Amygdala (tissue), 56 donors: Measurements from ENCODE around the gene CREBRF.
"Not testable (repeated sequence)": the region's sequence is repeated elsewhere in the genome, so short reads cannot be mapped to it uniquely, and the experiment has no call there.

Source experiments
- DNase-seq, 56 donors: peaks; one replicate each; lab custom pipeline; 2025; lab: John Stamatoyannopoulos, UW

CREBRF gene

DNA sequence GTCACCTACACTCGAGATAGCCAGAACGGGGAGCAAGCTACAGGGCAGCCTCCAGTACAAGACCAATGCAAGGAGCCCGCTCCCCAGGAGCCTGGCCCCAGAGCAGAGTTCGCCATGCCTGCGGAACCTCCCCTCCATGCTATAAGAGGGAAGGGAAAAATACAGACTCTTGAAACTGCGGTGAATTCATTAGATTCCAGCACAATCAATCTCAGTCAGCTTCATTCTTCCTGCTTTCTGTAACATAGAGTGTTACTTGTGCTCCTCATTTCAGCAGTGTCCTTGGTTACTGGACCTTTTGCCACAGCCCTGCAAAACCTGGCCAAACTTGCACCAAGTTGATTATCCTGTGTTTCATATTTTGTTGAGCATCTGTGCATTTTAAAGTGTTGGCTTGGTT is 22.2 kb upstream of the CREBRF start:
- DNase-seq: no peak

DNA sequence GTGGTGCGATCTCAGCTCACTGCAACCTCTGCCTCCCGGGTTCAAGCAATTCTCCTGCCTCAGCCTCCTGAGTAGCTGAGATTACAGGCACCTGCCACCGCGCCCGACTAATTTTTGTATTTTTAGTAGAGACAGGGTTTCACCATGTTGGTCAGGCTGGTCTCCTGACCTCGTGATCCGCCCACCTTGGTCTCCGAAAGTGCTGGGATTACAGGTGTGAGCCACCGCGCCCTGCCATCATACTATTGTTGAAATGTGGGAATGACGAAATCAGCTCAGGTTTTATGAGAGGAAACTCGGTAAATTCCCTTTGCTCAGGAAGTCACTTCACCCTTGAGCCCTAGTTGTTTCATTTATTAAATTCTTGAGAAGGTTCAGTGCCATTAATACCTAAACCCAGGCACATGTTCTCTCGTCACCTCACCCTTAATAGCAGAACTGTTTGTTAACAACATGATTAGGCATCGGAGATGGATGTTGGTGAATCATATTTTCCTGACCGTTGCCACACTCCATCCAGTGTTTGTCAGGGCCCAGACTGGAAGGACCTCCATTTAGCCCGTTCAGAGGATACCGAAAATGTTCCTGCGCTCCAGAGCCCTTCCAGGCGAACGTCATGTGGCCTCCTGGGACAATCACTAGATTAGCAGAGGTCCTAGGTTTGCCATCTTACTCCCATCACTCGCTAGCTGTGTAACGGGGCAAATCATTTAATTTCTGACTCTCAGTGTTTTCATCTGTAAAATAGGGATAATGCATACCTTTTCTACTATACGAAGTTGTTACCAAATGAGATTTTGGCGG is 20.0 kb upstream of the CREBRF start:
- no peak for DNase-seq

DNA sequence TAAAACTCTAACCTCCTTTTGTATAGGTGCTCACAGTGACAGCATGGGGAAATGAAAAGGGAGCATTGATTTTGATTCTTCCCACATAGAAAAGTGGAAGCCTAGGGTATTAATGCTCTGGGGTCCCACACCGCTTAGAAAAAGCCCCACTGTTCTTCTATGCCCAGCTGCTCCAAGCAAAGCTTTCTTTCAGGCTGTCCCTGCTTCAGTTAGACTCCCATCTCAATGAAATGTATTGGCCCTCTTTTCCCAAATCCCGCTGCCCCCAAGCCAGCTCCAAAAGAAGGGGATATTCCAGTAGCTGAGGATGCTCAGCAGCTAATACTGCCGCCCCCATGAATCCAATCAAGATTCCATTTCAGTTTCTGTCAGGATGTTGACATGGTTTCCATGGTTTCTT is 17.0 kb upstream of the CREBRF start:
- peak in 1 of 56 donors; percentile 9 for DNase-seq

DNA sequence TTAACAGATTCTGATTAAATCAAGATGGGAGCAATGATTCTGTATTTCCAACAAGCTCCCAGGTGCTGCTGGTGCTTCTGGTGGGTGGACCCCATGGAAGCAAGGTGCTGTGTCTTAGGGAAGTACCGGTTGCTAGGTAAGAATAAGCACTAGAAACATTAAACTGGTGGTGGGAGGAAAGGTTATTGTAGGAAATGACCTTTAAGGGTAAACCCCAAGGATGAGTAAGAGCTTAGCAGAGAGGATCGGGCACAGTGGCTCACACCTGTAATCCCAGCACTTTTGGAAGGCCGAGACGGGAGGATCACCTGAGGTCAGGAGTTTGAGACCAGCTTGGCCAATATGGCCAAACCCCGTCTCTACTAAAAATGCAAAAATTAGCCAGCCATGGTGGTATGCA is 16.2 kb upstream of the CREBRF start:
- DNase-seq: no peak

DNA sequence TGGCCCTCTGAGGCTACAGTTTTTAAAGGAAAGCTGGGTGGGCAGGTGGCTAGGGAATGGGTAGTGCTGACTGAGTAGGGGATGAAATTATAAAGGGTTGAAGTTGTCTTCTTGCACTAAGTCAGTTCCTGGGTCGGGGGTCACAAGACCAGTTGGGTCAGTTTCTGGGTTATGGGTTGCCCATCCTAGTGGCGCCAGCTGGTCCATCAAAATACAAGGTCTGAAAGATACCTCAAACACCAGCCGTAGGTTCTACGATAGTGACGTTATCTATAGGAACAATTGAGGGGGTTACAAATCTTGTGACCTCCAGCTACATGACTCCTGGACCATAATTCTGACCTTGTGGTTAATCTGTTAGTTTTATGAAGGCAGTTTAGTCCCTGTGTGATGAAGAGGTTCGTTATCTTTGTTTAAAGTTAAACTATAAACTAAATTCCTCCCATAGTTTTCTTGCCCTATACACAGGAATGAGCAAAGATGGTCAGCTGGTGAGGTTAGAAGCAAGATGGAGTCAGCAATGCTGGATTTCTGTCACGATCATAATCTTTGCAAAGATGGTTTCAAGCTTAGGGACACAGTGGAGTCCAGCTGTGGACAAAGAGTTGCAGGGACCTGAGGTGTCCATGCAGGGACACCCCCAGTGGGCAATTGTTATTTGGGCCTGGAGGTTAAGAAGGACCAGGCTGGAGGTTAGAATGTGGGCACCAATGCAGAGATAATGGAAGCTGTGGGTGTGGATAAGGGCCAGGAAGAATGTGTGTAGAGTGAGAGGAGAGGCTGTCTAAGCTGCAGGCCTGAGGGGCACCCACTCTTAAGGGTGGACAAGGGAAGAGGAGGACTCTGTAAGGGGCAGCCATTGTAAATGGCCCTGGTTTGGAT is 14.0 kb upstream of the CREBRF start:
- DNase-seq: no peak

DNA sequence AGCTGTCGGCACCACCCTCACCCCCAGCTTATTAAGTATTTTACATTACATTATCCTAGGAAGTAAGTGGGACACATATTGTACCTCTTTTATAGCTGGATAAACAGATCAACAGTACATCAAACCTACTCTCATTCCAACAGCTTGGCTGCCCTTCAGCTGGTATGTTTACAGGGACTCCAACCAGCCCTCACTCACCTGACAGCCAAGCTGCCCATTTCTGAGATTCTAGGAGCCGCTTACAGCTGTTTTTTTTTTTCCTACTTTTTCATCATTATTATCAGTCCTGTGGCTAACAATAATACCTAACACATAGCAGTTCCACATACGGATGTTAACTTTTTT is 13.4 kb upstream of the CREBRF start:
- DNase-seq: no peak

DNA sequence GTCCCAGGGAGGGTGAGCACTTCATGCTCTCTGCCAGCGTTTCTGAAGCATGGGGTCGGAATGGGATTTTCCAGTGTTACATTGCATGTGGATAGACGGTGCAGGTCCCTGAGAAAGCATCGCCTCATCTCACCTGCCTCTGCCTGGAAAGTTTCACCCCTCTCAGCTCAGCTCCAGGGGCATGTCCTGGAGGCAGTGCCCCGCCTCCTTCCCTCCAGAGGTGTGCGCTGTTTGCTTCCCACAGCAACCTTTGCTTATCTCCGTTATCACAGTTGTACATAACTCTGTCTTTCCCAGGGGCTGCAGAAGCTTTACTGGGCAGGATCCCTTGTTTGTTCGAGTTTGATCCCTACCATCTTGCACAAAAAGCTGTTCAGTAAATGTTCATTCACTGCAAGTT is 10.7 kb upstream of the CREBRF start:
- DNase-seq: no peak

DNA sequence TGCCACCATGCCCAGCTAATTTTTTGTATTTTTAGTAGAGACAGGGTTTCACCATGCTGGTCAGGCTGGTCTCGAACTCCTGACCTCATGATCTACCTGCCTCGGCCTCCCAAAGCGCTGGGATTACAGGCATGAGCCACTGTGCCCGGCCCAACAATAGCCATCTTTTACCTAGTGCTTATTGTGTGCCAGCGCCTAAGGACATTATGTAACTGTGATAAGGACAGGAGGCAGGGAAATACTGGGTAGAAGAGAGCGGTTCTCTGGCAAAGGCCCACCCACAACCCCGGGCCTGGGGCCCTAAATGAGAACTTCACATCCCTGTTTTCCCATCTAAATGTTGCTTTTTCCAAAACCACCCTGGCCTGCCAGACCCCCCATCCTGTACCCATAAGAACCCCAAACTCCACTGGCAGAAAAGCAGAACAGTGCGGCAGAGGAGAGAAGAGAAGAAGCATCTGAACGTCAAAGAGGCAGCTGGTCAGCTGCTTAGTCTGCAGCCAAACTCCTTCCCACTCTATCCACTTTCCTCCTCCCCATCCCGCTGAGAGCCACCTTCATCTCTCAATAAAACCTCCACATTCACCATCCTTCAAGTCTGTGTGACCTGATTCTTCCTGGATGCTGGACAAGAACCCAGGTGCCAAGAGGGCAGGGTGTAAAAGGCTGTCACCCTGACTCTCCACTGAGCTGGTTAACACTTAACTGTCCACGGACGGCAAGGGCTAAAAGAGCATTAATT is 8.9 kb upstream of the CREBRF start:
- DNase-seq: not testable (repeated sequence)

DNA sequence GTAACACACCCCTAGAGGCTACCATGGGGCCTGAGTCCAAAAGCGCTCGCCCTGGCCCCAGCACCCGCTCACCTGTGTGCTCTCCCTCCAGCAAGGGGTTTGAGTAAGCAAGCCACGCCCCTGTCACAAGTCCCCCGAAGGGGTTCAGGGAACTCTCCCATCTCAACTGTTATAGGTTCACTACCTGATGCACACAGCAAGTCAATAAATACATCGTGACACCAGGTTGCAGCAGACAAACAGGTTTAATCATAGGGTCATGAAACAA is 8.4 kb upstream of the CREBRF start:
- DNase-seq: no peak

DNA sequence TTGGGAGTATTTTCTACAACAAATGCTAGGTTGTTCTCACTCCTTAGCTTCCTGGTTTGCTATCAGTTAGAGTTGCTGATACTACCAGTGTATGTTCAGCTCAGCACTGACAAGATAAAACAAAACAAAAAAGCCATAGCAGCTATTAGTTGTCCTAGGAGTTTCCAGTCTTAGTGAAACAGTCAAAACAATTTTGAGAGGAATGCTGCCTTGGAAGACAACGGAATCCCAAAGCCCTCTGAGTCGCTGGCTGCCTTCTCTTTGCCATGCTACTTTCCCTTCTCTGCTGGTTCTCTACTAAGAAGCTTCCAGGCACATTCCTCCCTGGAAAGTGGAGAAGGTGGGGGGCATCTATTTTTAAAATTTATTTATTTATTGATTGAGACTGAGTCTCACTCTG is 5.4 kb upstream of the CREBRF start:
- no peak for DNase-seq

DNA sequence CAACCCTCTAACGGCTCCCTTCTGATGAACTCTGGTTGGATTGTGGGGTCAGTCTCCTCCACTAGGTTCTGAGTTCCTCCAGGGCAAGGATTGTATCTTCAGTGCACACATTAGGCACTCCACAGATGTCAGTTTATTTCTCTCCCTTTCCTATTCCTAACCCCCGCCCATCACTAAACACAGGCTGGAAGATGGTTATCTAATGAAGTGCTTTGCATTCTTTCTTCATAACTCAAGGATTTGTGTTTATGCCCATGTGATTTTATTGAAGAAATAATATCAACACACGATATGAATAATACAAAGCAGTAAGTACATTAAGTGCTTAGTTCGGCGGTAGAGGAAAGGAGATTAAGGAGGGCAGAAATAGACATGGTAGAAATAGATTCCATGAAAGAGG is 4.4 kb upstream of the CREBRF start:
- DNase-seq: no peak

DNA sequence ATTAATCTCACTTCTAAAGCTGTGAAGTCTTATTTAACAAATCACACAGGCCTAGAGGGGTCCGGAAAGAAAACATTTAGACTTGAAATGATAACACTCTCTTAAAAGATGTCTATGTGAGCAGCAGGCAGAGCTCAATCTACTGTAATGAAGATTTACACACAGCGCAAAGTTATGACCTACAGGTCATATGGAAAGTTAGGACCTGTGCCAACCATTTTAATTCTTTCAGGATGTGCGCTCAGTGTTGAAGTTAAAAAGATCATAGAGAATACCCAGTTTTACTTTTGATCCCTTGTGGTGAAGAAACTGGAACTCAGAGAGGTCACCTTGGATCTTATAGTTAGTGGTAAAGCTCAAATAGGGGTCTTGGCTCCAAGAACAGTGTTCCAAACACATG is 3.1 kb upstream of the CREBRF start:
- no peak for DNase-seq

DNA sequence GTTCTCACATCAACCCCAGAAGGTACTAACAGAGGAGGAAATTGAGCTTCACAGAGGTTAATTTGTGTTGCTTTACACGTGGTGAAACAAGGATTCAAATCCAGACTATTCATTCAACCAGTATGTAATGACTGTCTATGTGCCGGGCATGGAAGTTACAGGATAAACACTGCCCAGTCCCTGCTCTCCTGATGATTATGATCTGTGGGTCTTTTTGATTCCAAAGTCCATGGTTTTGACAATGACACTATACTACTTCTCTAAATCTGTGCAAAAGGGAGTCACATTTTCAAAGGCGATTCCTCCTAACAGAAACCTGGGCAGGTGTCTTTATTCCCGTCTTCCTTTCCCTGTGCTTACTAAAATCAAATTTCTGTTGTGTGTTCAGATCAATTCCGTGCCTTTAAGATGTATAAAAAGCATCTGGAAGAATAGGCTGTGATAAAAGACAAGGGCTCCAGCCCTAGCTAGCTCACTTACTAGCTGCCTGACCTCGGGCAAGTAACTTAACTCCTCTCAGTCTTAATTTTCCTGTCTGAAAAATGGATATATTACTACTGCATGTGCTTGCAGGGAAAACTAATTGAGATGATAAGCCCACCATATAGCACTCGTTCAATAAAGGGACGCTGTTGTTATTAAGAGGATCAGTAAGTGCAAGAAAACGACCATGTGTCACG is 970 bp upstream of the CREBRF start:
- DNase-seq: no peak

DNA sequence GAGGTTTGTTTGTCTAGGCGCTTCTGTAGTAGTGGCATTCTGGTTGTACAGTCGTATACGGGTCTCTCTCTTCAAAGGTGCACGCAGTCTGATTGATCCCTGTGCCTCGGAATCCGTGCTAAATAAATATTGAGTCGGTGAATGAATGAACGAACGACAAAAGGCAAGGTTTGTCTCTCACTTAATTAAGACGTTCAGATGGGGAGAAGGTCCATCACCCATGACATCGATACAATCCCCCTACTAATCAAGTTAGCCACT is 500 bp upstream of the CREBRF start:
- no peak for DNase-seq

DNA sequence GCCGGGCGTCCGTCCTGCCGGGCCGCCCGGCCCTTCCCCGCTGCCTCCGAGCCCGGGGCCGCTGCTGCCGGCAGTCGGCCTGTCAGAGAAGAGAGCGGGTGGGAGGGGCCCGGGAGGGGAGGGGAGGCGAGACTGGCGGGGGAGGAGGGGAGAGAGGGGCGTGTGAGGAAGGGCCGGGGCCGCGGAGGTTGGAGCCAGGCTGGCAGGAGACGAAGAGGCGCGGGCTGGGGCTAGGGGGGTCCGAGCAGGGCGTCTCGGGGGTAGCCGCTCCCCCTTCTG is 570 bp downstream of the CREBRF start:
- peak in 4 of 56 donors; percentile 81 to 90 (median 86) for DNase-seq

DNA sequence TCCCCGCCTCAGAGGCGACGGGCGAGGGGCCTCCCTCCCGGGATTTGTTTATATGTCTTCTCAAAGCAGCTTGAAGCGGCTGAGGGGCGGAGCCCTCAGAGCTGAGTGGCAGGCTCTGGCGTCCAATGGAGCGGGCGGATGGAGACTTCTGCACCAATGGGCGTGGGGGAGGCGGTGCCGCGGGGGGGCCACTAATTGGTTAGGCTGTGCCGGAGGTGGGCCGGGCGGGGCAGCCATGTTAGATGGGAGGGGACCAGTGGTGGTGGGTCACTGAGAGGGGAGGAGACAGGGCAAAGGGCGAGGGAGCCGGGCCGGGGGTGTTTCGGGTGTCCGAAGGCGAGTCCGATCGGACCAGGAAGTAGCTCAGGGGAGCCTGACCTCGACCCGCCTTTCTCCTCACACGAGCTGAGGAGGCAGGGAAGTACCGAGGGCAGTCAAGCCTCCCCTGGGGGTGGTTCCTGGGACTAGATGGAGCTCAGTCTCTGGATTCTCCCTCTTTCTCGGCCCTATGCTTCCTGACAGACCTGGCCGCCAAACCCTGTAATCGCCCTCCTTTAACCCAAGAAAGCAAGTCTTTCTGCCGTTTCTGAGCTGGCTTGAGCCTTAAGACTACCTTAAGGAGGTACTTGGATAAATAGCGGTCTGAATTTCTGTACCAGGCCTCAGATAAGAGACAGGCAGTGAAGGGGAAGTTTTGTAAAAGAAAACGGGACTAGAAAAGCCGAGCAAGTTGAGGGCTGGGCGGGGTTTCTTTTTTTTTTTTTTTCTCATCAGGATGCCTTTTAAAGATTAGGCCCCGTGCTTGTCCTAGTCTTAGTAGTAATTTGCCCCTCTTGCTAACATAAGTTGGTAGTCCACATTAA is 1.1 kb downstream of the CREBRF start:
- DNase-seq: peak; percentile 61 to 99 (median 97)

DNA sequence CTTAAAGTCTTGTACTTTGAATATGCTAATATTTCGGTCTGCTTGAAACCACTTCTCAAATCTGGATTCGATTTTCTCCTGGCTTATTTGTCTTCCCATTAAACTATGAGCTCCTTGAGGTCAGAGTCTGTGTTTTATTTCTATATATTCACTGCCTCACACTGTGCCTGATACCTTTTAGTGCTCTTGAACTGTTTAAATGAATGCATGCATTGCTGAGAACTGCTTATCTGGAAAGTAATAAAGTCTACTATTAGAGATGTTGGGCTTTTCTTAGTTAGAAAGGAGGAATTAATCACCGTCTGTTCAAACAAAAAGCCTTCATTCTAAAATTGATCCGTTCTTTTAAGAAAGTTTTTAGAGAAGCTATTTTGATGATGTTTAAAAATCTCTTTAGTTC is 6.0 kb downstream of the CREBRF start:
- no peak for DNase-seq

DNA sequence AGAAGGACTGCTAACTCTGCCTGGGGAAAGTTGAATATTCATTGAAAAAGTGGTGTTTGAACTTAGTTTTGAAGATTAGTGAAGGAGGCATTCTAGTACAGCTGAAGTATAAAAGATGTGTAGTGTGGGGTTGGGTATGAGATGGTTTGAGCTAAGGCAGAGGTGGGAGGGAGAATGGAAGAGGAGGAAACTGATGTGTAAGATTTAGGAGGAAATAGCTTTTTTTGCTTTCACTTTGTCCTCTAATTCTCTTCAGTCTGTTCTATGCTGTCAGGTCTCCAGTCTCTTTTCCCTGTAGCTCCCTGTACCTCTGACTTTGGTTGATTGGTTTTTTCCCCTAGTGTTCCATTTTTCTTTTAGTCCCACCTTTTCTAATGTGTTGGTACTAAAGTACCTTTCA is 9.0 kb downstream of the CREBRF start:
- DNase-seq: no peak

DNA sequence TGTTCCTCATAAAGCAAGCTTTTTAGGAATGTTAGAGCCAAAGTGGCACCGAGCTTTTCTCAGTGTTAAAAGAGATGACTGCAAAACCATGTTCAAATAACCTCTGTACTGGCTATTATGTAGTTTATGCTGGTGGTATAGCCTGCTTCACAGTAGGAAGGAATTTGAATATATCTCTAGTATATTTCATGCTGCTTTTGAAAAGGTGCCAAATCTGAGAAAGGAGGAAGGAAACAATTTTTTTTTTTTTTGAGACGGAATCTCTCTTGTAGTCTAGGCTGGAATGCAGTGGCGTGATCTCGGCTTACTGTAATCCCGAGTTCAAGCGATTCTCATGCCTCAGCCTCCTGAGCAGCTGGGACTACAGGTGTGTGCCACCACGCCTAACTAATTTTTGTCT is 13.5 kb downstream of the CREBRF start:
- no peak for DNase-seq

DNA sequence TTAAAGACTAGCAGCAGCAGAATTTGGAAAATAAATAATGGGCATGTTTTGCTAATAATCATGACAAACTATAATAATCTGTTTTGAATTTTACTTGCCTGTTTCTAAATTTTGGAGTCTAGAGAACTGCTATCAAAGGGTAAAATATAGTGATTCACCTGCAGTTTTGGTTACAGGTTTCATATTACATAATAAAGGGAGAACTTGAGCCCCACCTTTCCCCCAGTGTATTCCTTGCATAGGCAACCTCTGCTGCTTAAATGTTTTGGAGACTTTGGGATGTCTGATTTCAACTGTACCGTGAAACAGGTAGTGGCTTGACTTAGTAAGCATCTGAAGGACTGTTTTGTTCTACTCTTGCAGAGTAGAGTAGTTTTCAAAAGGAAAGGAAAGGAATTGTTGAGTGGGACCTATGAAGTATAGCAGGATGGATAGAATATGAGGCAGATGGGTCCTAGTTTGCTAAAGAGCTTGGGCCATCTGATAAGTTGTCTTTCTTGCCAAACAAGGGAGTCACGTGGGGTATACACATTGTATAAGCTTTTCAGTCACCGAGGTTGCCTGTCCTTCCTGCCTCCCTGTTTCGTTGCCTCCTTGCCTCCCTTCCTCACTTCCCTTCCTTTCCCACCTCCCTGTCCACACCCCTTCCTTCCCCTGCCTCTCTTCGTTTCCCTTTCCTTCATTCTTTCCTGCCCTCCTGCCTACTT is 19.1 kb downstream of the CREBRF start:
- DNase-seq: no peak
